SK-N-SH (cell line): ENCODE data around the gene PTMS.
"Not testable (repeated sequence)": the region's sequence is repeated elsewhere in the genome, so short reads cannot be mapped to it uniquely, and the experiment has no call there.

ENCODE experiments used
- CTCF ChIP-seq: fragments of 200-600 bp; sonication (generic); IDR thresholded peaks from 2 replicates; pipeline ENCODE4 v1.6.1; 2017; ENCODE audit warnings: antibody characterized with exemption, mild to moderate bottlenecking, moderate library complexity
- ELF1 ChIP-seq: IDR thresholded peaks from 2 replicates; pipeline ENCODE4 v1.4.0; 2012
- EP300 ChIP-seq, 2 experiments: IDR thresholded peaks; 2 replicates each; pipeline versions ENCODE4 v1.4.0 to v1.6.1; 2012; ENCODE audit warnings: borderline replicate concordance in 1 of 2, low read depth in 1 of 2, low read length in 1 of 2
- FOXJ3 ChIP-seq: sonication (generic); formaldehyde crosslinking; IDR thresholded peaks from 2 replicates; pipeline ENCODE4 v1.5.1; 2020; ENCODE audit warnings: mild to moderate bottlenecking, missing genetic modification reagents
- FOXM1 ChIP-seq: IDR thresholded peaks from 2 replicates; pipeline ENCODE4 v1.4.0; 2012; ENCODE audit warnings: low read depth, mild to moderate bottlenecking
- GATA2 ChIP-seq: sonication (generic); formaldehyde crosslinking; IDR thresholded peaks from 2 replicates; pipeline ENCODE4 v1.5.0; 2020; ENCODE audit warnings: mild to moderate bottlenecking, missing genetic modification reagents
- MAX ChIP-seq: IDR thresholded peaks from 2 replicates; pipeline ENCODE4 v1.4.0; 2012; ENCODE audit warnings: low read depth
- MEF2A ChIP-seq: IDR thresholded peaks from 2 replicates; pipeline ENCODE4 v1.4.0; 2012; ENCODE audit warnings: low read depth, borderline replicate concordance
- PBX3 ChIP-seq: IDR thresholded peaks from 2 replicates; pipeline ENCODE4; 2012
- POLR2AphosphoS5 ChIP-seq: IDR thresholded peaks from 2 replicates; pipeline ENCODE4 v1.6.1; 2012; ENCODE audit warnings: low read depth, low read length
- REST ChIP-seq: IDR thresholded peaks from 2 replicates; pipeline ENCODE4 v1.6.1; 2012; ENCODE audit warnings: mild to moderate bottlenecking, low read depth, low read length, moderate library complexity
- RFX5 ChIP-seq: IDR thresholded peaks from 2 replicates; pipeline ENCODE4 v1.6.1; 2012; ENCODE audit warnings: mild to moderate bottlenecking, improper control_type of control experiment, low read length
- SMC3 ChIP-seq: IDR thresholded peaks from 2 replicates; pipeline ENCODE4 v1.6.1; 2012; ENCODE audit warnings: low read depth, low read length, improper control_type of control experiment
- TCF12 ChIP-seq: IDR thresholded peaks from 2 replicates; pipeline ENCODE4 v1.4.0; 2012

- TF ChIP-seq REST; FOXJ3 (CRISPR knock-in tag); GATA2 (CRISPR knock-in tag); MAX; CTCF; MEF2A; FOXM1; POLR2AphosphoS5; EP300 (IDR thresholded peaks at IDR 0.05; ENCODE audit: borderline replicate concordance in 1 of 2, low read depth in 1 of 2, low read length in 1 of 2); ELF1; RFX5; TCF12; SMC3; PBX3: not testable (repeated sequence)
These were observed 22.9 kb upstream of the PTMS start for GRCh38 chr12:6743300-6743699.
